K562 (cell line): ENCODE results near the gene ZNF195. TPM values are rescaled to one million over a fixed set of nuclear protein-coding genes. Genes with fewer than 3 reads are reported as not detected.

ENCODE experiments used
- ATAC-seq: fragments of 200-7000 bp; cut with Tn5 transposase; 3 replicates; pipeline ENCODE4 v1.9.1; 2020; ENCODE audit warnings: moderate library complexity
- BruUV-seq: library from RNA; stranded (reverse); fragments of 400-500 nt; replicated peaks from 2 replicates; lab custom pipeline; 2021; lab: Mats Ljungman, UMichigan
- CTCF ChIA-PET: fragments of 300-600 bp; formaldehyde crosslinking; extraction: SDS; loops from one replicate; lab custom pipeline; 2021; ENCODE audit warnings: low intra/inter-chr PET ratio; lab: Yijun Ruan, JAX
- POLR2A ChIA-PET: fragments of 300-600, 350-650 bp; sonication (Branson Sonifier 250); formaldehyde crosslinking; extraction: SDS; loops from one replicate; lab custom pipeline; 2021; ENCODE audit warnings: antibody characterized with exemption, inconsistent platforms; lab: Yijun Ruan, JAX
- DNase-seq, 4 experiments: peaks; one replicate each; pipeline versions ENCODE4 v3.0.0 to v3.0.0-alpha.2; 2011 to 2018; ENCODE audit warnings: low spot score in 3 of 4, mixed read lengths in 3 of 4; ENCODE audit errors: extremely low read depth in 1 of 4
- FAIRE-seq: peaks from 2 replicates; lab custom pipeline; 2011; peaks lifted over from hg19 to GRCh38; lab: Jason Lieb, UNC
- H2AFZ ChIP-seq: 2 replicates; pipeline ENCODE4 v1.6.0; 2011; ENCODE audit warnings: low read depth, low read length, control low read depth, inconsistent platforms
- H3K27ac ChIP-seq: fragments of 200-600 bp; 3 replicates; pipeline ENCODE4 v1.8.0; 2011; ENCODE audit warnings: low read depth, mild to moderate bottlenecking, control low read depth, inconsistent platforms, low read length, moderate library complexity, mixed read lengths; ENCODE audit errors: extremely low read depth
- H3K27me3 ChIP-seq, 2 experiments: fragments of 300-600 bp in 1 of 2; 2 replicates in 1 of 2; 3 replicates in 1 of 2; pipeline versions ENCODE4 v1.6.0 to v1.8.0; 2011; ENCODE audit warnings: inconsistent platforms in 2 of 2, low read length in 2 of 2, mild to moderate bottlenecking in 1 of 2, mixed read lengths in 1 of 2, moderate library complexity in 1 of 2; ENCODE audit not compliant: control insufficient read depth in 2 of 2, insufficient read depth in 2 of 2
- H3K36me3 ChIP-seq: fragments of 300-600 bp; 3 replicates; pipeline ENCODE4 v1.8.0; 2011; ENCODE audit warnings: mild to moderate bottlenecking, low read length, inconsistent platforms; ENCODE audit not compliant: control insufficient read depth, insufficient read depth
- H3K4me1 ChIP-seq, 2 experiments: fragments of 200-600 bp in 1 of 2; replicated peaks in 1 of 2; 2 replicates in 1 of 2; 3 replicates in 1 of 2; pipeline versions ENCODE4 v1.5.1 to v1.8.0; 2011; ENCODE audit warnings: inconsistent platforms in 2 of 2, low read length in 2 of 2, mild to moderate bottlenecking in 1 of 2, mixed read lengths in 1 of 2, moderate library complexity in 1 of 2; ENCODE audit not compliant: control insufficient read depth in 2 of 2, insufficient read depth in 2 of 2
- H3K4me2 ChIP-seq: 2 replicates; pipeline ENCODE4 v1.6.1; 2011; ENCODE audit warnings: low read length, control low read depth, inconsistent platforms, mixed read lengths; ENCODE audit not compliant: insufficient read depth
- H3K4me3 ChIP-seq: fragments of 200-600 bp; sonication (generic), shearing (Covaris generic); 2 replicates; pipeline ENCODE4 v1.5.1; 2016; ENCODE audit warnings: control low read depth, inconsistent platforms
- H3K79me2 ChIP-seq: fragments of 200-600 bp; 3 replicates; pipeline ENCODE4 v1.8.0; 2011; ENCODE audit warnings: low read length, inconsistent platforms; ENCODE audit not compliant: control insufficient read depth, insufficient read depth
- H3K9ac ChIP-seq, 2 experiments: 2 replicates each; pipeline versions ENCODE4 v1.6.0 to v1.6.1; 2011; ENCODE audit warnings: low read depth in 2 of 2, low read length in 2 of 2, control low read depth in 1 of 2, inconsistent platforms in 1 of 2, mild to moderate bottlenecking in 1 of 2, mixed read lengths in 1 of 2; ENCODE audit not compliant: insufficient read depth in 1 of 2
- H3K9me1 ChIP-seq: one replicate; pipeline ENCODE4 v1.6.0; 2011; ENCODE audit warnings: inconsistent platforms, mild to moderate bottlenecking, low read length, moderate library complexity; ENCODE audit not compliant: control insufficient read depth, insufficient read depth
- H3K9me3 ChIP-seq: replicated peaks from 2 replicates; pipeline ENCODE4 v1.5.1; 2011; ENCODE audit warnings: low read depth, low read length, inconsistent platforms; ENCODE audit not compliant: control insufficient read depth, insufficient read depth
- H4K20me1 ChIP-seq: replicated peaks from 2 replicates; pipeline ENCODE4 v1.6.1; 2011; ENCODE audit warnings: low read length, inconsistent platforms, mixed read lengths; ENCODE audit not compliant: control insufficient read depth, insufficient read depth
- BCL6 ChIP-seq: fragments of 250-450 bp; sonication (Bioruptor Pico); IDR thresholded peaks from 2 replicates; pipeline ENCODE4 v1.4.0; 2020
- CSDE1 ChIP-seq, 2 experiments: fragments of 450-650 bp; IDR thresholded peaks; 2 replicates each; pipeline ENCODE4 v1.6.1; 2016; ENCODE audit warnings: mild to moderate bottlenecking in 1 of 2
- DPF2 ChIP-seq: fragments of 450-650 bp; IDR thresholded peaks from 2 replicates; pipeline ENCODE4 v1.6.1; 2016
- E2F5 ChIP-seq: sonication (generic); formaldehyde crosslinking; IDR thresholded peaks from 2 replicates; pipeline ENCODE4 v1.8.0; 2022; ENCODE audit warnings: mild to moderate bottlenecking, missing genetic modification reagents
- GTF2E2 ChIP-seq: fragments of 200-800 bp; sonication (Bioruptor generic); IDR thresholded peaks from 2 replicates; pipeline ENCODE4 v1.6.1; 2016; ENCODE audit warnings: missing genetic modification characterization, missing compliant biosample characterization
- MNT ChIP-seq, 2 experiments: fragments of 450-650 bp; conservative IDR thresholded peaks; 2 replicates each; pipeline ENCODE4 v1.6.1; 2017; ENCODE audit warnings: mild to moderate bottlenecking in 2 of 2, moderate library complexity in 2 of 2
- PRMT5 ChIP-seq: sonication (generic); formaldehyde crosslinking; IDR thresholded peaks from 2 replicates; pipeline ENCODE4 v1.5.0; 2020; ENCODE audit warnings: missing genetic modification reagents
- RAD51 ChIP-seq: fragments of 450-650 bp; IDR thresholded peaks from 2 replicates; pipeline ENCODE4 v1.7.1; 2016; ENCODE audit warnings: low read depth, mild to moderate bottlenecking, borderline replicate concordance
- SAFB2 ChIP-seq: fragments of 200-400 bp; formaldehyde crosslinking; IDR thresholded peaks from 2 replicates; pipeline ENCODE4 v1.6.1; 2018; ENCODE audit warnings: borderline replicate concordance, low read length, low read depth, moderate library complexity; ENCODE audit not compliant: severe bottlenecking
- U2AF1 ChIP-seq: fragments of 200-400 bp; formaldehyde crosslinking; optimal IDR thresholded peaks from 2 replicates; pipeline ENCODE3; 2017; ENCODE audit warnings: mild to moderate bottlenecking, low read depth, low read length, moderate library complexity
- YY1 ChIP-seq, 3 experiments: IDR thresholded peaks; 2 replicates each; pipeline ENCODE4 v1.6.1; 2011; ENCODE audit warnings: low read length in 2 of 3, mild to moderate bottlenecking in 2 of 3, moderate library complexity in 2 of 3, borderline replicate concordance in 1 of 3, control low read depth in 1 of 3, low read depth in 1 of 3; ENCODE audit not compliant: insufficient read depth in 3 of 3, insufficient replicate concordance in 2 of 3, control insufficient read depth in 1 of 3, insufficient read length in 1 of 3; ENCODE audit errors: extremely low read depth in 1 of 3
- WGBS: fragments of 100-300 bp; shearing (Covaris generic); methylation state at CpG from one replicate; pipeline ENCODE4 v1.1.6; 2016; ENCODE audit warnings: low coverage, mixed read lengths; ENCODE audit not compliant: insufficient coverage; ENCODE audit errors: missing lambda C conversion rate; 5-methylcytosine and 5-hydroxymethylcytosine counted together
- in situ Hi-C: fragments of 300-500 bp; cut with MboI; formaldehyde crosslinking; loops from 4 replicates; pipeline ENCODE4 v1.15.0; 2018; ENCODE audit warnings: inconsistent platforms, mixed read lengths
- intact Hi-C: fragments of 100-400 bp; cut with micrococcal nuclease; formaldehyde crosslinking; loops from 2 replicates; pipeline ENCODE4 v1.14.2; 2022
- polyA plus RNA-seq, 8 experiments: library from polyadenylated mRNA; depleted of rRNA in 4 of 8; stranded (reverse) in 5 of 8; unstranded in 3 of 8; fragments of >200 nt; fragmentation: Nextera tagmentation in 2 of 8; fragmentation: Illumina TruSeq in 1 of 8; extraction: Ambion mirVana in 2 of 8; extraction: Trizol in 1 of 8; gene quantifications; 2 replicates each; pipeline versions ENCODE4 v1.2.1 to v1.2.3, GENCODE V29; 2011 to 2014; ENCODE audit warnings: inconsistent platforms in 1 of 8, missing spikeins in 1 of 8
- total RNA-seq, 7 experiments: library from RNA; depleted of rRNA in 6 of 7; stranded (reverse); fragments of >200 nt in 6 of 7; fragmentation: Illumina TruSeq in 2 of 7; extraction: Trizol in 2 of 7; gene quantifications; 2 replicates each; pipeline versions ENCODE4 v1.2.1 to v1.2.3, GENCODE V29; 2011 to 2021; ENCODE audit warnings: low replicate concordance in 1 of 7

The ZNF195 gene
- total and polyA plus RNA-seq, 9 of the 15 experiments (the other 6 are each of a cell fraction or from before 2014, with no cell fraction given), result 42.1 to 75.5 (median 60.4) TPM

- TF ChIP-seq PRMT5 (CRISPR knock-in tag) (no peak), MNT (conservative IDR thresholded peaks at IDR 0.05) (0 out of 4 replicates have a peak, but pooled peaks of 1 of the 2 experiments have one; percentile 26)
Observed at GRCh38 chr11:3345736-3346135, 33.2 kb downstream of the ZNF195 start (continued).

GRCh38 chr11:3344327-3345174 lies 34.4 kb downstream of the ZNF195 start:
- DNase-seq, result no peak

More at GRCh38 chr11:3344327-3345174, 34.4 kb downstream of the ZNF195 start:
- in situ Hi-C loops, result loop anchor here (5.0 kb wide), 1 partner anchor 63 kb away; no protein-coding TSS in a partner anchor
- ChIA-PET CTCF (no interaction called here), POLR2A (interaction anchor here (0.8 kb wide), 1 partner anchor 1535 kb away, joined by 4 read pairs; no protein-coding TSS in a partner anchor)
- FAIRE-seq (no peak), ATAC-seq (no peak)
- no peak overlapping the region for H3K4me3 ChIP-seq
- peaks cover 9 to 32% of the 10 kb centered on the region in 2 experiments for H3K4me1 ChIP-seq
- H3K27me3 ChIP-seq, result no peaks in the 10 kb centered on the region
- no peaks in the 10 kb centered on the region for H3K79me2 ChIP-seq
- H3K4me2 ChIP-seq, result no peak overlapping the region
- BruUV-seq, result no TSS peak
- intact Hi-C loops, result loop anchor here (1.0 to 2.0 kb wide), 2 partner anchors 34 to 64 kb away; partner anchors contain the start of gene ZNF195
- 58% methylated on average over 6 of the region's 6 CpGs for WGBS
- H2AFZ ChIP-seq, result 0 out of 2 replicates have a peak overlapping the region, but pooled peaks have one; percentile 2
- H3K27ac ChIP-seq, result peak overlapping the region; percentile 14; the same call in 1 of the 3 replicates
- no peaks in the 10 kb centered on the region for H3K36me3 ChIP-seq
- no peaks in the 10 kb centered on the region for H4K20me1 ChIP-seq
- H3K9me1 ChIP-seq, result no peaks in the 10 kb centered on the region
- TF ChIP-seq DPF2 (no peak), GTF2E2 (tag) (no peak), SAFB2 (no peak), YY1 (IDR thresholded peaks at IDR 0.05; ENCODE audit: borderline replicate concordance in 1 of 3, control insufficient read depth in 1 of 3, extremely low read depth in 1 of 3, insufficient read depth in 3 of 3, insufficient read length in 1 of 3, insufficient replicate concordance in 2 of 3, low read depth in 1 of 3, low read length in 2 of 3) (no peak), U2AF1 (no peak), CSDE1 (IDR thresholded peaks at IDR 0.05) (no peak), BCL6 (no peak), RAD51 (no peak), E2F5 (CRISPR knock-in tag) (no peak)
- H3K9ac ChIP-seq, result no peak overlapping the region
- peaks cover 4% of the 10 kb centered on the region; the same call in 1 of the 2 replicates for H3K9me3 ChIP-seq
